GM19467 (cell line): ENCODE results near the gene OR52I1.

Experiments
- ATAC-seq: cut with Tn5 transposase; IDR thresholded peaks from one replicate; pipeline ENCODE4 v1.9.1; 2021; ENCODE audit warnings: mild to moderate bottlenecking, moderate library complexity; ENCODE audit not compliant: unreplicated experiment

The OR52I1 gene

GRCh38 chr11:4610258-4610935 is 16.6 kb downstream of the OR52I1 start:
- no peak for ATAC-seq

DNA sequence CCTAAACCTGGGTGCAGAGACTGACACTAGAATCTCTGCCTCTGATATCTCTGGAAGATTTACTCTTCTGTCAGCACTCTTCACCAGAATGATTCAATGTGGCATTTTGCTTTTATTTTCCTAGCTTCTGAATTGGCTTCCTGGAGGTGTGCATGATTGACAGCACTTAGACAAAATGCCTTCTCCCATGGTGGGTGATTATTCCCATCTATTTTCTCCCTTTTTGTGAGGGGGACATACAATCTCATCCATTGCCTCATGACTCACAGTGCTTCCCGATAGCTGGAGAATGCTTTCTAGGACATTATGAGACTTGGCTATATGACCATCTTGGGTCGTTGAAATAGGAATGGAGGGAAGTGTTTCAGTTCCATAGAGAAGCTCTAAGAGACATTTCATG is 18.1 kb downstream of the OR52I1 start:
- ATAC-seq, result no peak

DNA sequence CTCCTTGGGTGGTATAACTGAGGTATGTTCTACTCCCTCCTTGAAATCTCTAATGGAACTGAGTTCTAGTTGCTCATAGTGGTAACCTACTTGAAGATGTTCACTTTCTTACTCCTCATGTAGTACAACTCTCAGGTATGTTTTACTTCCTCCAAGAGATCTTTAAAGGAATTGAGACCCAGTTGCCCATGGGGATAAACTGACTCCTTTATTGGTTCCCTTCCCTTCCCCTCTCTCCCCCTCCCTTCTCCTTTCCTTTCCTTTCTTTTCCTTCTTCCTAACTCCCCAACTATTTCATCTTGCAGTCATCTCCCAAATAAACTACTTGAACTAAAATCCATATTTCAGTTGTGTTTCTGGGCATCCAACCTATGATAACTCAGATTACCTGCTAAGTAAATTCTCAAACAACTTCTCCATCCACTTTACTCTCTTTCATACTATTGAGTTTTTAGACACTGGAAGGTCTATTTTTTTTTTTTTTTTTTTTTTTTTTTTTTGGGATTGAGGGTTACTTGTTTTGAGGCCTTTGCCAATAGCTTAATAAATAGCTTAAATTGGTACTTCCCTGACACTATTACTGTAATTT is 22.1 kb downstream of the OR52I1 start:
- ATAC-seq, result no peak

DNA sequence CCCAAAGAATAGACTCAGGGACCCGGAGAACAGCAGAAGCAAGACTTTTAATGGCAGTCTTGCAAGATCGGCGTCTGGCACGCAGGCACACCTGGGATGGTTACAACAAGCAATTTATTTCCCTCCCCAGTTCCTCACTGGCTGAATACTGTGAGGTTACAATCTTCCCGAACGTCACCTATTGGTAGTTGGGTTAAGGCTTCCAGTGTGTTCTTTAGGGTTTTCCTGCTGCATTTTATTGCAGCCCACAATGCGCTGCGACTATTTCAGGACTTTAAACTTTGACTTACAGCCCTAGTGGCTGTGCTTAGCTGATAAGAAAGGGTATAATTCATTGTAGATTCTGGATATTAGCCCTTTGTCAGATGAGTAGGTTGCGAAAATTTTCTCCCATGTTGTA is 25.7 kb downstream of the OR52I1 start:
- ATAC-seq, result no peak

DNA sequence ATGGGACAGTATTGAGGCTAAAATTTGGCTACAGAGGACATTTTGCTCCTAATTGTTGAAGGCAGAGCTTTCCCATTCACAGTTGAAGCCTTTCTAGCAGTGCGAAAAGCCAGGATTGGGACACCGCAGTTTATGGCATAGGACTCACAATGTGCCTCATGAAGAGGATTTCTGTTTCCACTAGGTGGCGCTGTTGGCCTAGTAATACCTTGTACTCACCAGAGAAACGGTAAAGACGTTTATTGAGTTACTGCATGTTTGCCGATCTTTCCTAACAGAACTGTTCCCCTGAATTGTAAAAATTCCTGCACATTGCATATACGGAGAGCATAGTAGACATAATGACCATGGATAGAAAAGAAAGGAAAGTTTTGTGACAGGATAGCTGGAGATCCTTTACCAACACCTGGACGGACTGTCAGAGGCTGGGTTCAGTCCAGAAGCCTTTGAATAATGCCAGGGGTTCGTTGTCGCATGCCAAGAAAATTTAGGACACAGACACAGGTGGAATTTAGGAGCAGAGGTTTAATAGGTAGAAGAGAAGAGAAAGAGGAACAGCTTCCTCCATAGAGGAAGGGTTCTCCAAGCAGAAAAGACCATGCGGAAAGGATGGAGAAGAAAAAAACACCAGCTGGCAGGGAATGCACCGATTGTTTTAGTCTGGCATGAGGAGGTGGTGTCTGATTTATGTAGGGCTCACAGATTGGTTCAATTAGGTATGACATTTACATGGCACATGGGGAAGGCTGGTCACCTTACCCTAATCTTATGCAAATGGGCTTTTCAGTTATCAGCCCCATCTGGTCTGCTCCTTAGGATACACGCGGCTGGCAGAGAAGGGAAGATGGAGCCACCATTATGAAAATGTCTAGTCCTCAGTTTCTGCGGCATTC is 32.6 kb downstream of the OR52I1 start:
- no peak for ATAC-seq

DNA sequence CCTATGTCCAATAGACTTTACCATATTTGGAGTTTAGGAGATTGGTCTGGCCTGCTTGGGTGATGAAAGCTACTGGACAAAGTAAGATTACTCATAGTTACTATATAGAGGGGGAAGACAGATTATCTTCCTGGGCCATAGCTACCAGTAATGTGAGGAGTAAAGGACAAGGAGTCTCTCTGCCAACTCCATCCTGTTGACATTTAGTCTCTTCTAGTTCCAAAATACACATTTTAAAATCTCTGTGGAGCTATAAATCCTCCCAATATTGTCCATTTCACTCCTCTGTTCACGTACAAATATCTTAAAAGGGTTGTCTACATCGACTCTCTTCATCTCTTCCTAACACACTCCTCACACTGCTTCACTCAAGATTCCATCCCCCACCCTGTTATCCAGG is 42.3 kb downstream of the OR52I1 start:
- ATAC-seq, result no peak

DNA sequence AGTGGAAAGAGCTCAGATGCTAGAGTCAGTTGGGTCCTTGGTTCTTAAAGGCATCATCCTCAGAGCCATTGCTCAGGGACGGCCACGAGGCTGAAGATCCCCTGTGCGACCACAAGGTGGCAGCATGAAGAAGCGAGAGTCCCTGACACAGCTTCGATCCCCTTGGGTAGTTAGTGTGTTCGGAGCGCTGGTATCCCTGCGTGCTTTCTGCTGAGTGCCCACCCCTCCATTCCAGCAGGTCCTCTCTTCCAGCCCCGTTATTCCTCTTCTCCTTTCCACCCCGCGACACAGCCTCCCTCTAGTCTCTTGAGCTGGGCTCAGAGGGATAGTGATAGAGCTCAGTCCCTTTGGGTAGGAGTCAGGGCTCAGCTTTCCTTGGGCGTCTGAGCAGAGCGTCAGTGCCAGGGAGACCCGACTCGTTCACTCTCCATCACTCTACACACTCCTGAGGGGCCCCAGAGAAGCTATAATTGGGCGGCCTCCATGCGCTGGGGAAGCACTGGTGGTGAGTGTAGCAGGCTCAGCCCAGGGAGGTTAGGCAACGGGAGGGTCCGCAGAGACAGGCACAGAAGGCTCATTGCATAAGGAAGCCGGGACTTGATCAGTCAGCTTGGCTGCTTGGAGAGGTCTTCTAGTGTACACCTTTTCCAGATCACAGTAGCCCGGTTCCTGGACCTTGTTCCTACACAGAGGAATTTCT is 43.3 kb downstream of the OR52I1 start, which contains the start of gene OR51D1:
OR51D1 (plus strand) TSS at position 516 of the 700 bp plus-strand sequence. CDS start 2,314 bp downstream, outside the sequence.
- peak; percentile 76 for ATAC-seq

DNA sequence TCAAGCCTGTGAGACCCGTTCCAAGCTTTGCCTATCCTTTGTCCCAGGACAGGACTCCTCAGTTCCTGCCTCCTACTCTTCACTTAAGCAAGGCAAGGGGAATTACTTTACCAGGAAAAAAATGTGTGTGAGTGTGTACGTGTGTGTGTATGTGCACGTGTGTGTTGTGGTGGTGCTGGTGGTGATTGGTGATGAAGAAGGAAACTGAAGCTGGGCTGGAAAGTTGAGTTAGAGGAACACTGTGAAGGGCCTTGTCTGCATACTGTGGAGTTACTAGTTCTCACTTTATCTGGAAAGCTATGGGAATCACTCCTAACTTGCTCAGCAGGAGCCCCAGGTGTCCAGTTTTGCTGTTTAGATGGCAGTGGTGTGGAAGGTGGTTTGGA is 43.8 kb downstream of the OR52I1 start:
- ATAC-seq, result no peak

DNA sequence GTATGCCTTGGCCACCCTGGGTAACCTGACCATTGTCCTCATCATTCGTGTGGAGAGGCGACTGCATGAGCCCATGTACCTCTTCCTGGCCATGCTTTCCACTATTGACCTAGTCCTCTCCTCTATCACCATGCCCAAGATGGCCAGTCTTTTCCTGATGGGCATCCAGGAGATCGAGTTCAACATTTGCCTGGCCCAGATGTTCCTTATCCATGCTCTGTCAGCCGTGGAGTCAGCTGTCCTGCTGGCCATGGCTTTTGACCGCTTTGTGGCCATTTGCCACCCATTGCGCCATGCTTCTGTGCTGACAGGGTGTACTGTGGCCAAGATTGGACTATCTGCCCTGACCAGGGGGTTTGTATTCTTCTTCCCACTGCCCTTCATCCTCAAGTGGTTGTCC is 46.1 kb downstream of the OR52I1 start:
- ATAC-seq, result no peak

DNA sequence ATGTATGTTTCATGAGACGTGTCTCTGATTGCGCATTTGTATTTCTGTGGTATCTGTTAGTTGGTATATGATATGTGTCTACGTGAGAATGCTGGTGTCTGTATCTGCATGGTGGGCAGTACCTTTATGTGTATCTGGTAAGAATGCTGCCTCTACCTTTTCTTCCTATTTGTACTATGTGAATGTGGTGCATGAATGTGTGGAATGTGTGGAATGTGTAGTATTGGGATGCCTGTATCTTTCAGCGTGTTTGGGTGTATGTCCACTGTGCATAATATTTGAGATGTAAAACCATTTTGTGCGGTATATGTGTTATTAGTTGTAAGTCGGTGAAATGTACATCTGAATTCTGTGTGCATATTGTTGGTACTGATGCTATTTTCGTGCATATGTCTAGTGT is 47.7 kb downstream of the OR52I1 start:
- no peak for ATAC-seq

DNA sequence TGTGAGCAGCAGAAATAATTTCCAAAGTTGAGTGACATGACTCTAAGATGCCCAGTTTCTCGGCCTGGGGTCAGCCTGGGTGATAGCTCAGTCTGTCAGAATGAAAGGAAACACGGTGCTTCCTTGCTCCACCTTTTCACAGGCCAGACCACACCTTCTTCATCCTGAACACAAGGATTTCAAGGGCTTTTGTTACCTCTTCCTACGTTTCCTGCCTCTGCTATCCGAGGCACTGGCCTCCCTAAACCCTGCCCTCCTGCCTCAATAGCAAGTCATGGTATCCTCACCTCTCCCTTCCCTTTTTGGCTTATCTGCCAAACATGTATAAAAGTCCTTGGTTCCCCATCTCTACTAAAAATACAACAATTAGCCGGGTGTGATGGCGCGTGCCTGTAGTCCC is 48.2 kb downstream of the OR52I1 start:
- ATAC-seq, result no peak

DNA sequence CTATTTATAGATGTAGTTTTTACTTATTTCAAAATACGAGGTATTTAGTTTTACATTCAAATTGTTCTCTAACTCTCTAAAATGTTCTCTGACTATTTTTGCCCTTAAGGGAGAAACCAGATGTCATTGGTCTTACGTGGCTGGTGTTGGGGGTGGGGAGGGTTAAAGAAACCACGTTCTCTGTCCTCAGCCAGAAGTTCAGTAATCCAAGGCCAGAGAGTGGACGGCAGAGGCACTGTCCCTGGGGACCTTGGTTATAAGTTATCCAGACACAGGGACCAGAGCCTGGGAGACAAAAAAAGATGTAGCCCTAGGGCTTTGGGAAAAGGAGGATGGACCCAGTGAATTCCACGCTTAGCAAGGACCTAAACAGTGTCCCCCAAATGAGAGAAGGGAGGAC is 49.2 kb downstream of the OR52I1 start:
- ATAC-seq, result no peak

DNA sequence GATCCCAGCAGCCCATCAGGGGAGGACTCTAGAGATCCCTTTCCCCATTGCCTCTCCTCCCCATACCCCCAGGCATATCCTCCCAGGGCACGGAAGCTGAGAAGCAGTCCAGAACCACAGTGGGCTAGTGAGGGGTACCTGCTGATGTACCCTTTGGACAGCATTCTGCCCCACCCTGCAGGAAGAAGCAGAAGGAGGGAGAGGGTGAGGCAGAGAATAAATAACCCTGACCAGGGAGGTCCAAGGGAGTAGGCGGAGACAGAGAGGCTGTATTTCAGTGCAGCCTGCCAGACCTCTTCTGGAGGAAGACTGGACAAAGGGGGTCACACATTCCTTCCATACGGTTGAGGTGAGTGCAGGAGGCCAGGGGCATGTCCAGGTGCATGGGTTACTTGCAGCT is 49.8 kb downstream of the OR52I1 start, which contains the start of gene OR51E1:
OR51E1 (plus strand) TSS at position 301 of the 400 bp plus-strand sequence. CDS start 8,545 bp downstream, outside the sequence.
- ATAC-seq, result no peak

DNA sequence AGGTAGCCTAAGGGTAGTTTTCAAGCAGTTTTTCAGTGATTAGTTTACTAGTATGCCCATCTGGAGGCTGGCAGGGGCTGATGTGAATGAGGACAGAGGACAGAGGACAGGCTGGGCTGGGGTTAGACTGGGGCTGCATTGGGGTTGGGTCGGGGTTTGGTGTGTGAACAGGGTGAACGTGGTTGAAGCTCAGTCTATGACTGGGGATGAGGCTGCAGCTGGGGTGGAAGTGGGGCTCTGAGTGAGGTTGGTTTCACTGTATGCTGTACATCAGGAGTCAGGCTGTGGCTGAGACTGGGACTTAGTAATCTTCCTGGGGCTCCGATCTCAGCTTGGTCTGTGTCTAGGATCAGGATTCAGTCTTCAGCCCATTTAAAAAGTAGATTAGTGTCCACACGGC is 50.4 kb downstream of the OR52I1 start:
- ATAC-seq, result no peak
